Hepatocyte (in vitro differentiated cells): ENCODE measurements around the gene GOLT1B. TPM values are rescaled to one million over a fixed set of nuclear protein-coding genes. Genes with fewer than 3 reads are reported as not detected.

Source experiments
- DNase-seq: peaks from one replicate; pipeline ENCODE4 v3.0.0-alpha.2; 2016; ENCODE audit warnings: low spot score
- H2AFZ ChIP-seq: fragments of 200-600 bp; sonication (generic); 2 replicates; pipeline ENCODE4 v1.6.0; 2016; ENCODE audit warnings: antibody characterized with exemption, mild to moderate bottlenecking
- H3K27ac ChIP-seq: fragments of 200-600 bp; sonication (generic); 2 replicates; pipeline ENCODE4 v1.5.1; 2016; ENCODE audit warnings: mild to moderate bottlenecking
- H3K27me3 ChIP-seq: fragments of 200-600 bp; sonication (generic); 2 replicates; pipeline ENCODE4 v1.6.1; 2016
- H3K36me3 ChIP-seq: fragments of 200-600 bp; sonication (generic); replicated peaks from 2 replicates; pipeline ENCODE4 v1.5.1; 2016; ENCODE audit warnings: low read depth; ENCODE audit not compliant: insufficient read depth
- H3K4me1 ChIP-seq: fragments of 200-600 bp; sonication (generic); 2 replicates; pipeline ENCODE4 v1.5.1; 2016; ENCODE audit warnings: mild to moderate bottlenecking, moderate library complexity; ENCODE audit not compliant: insufficient read depth
- H3K4me2 ChIP-seq: fragments of 200-600 bp; sonication (generic); 2 replicates; pipeline ENCODE4 v1.6.0; 2016
- H3K4me3 ChIP-seq: fragments of 200-600 bp; sonication (generic); 2 replicates; pipeline ENCODE4 v1.5.1; 2016; ENCODE audit warnings: mild to moderate bottlenecking
- H3K79me2 ChIP-seq: fragments of 200-600 bp; sonication (generic); 2 replicates; pipeline ENCODE4 v1.6.0; 2017; ENCODE audit warnings: mild to moderate bottlenecking
- H3K9me2 ChIP-seq: fragments of 200-600 bp; sonication (generic); replicated peaks from 2 replicates; pipeline ENCODE4 v1.6.0; 2017; ENCODE audit warnings: mild to moderate bottlenecking; ENCODE audit not compliant: insufficient read depth
- H3K9me3 ChIP-seq: fragments of 200-600 bp; sonication (generic); 2 replicates; pipeline ENCODE4 v1.5.1; 2016; ENCODE audit warnings: low read depth, mild to moderate bottlenecking
- H4K20me1 ChIP-seq: fragments of 200-600 bp; sonication (generic); 2 replicates; pipeline ENCODE4 v1.6.0; 2016; ENCODE audit warnings: mild to moderate bottlenecking; ENCODE audit not compliant: insufficient read depth, poor library complexity, severe bottlenecking
- CTCF ChIP-seq: fragments of 200-600 bp; sonication (generic); IDR thresholded peaks from 2 replicates; pipeline ENCODE4 v1.5.1; 2016; ENCODE audit warnings: antibody characterized with exemption, mild to moderate bottlenecking; ENCODE audit not compliant: poor library complexity
- EZH2 ChIP-seq: fragments of 200-600 bp; sonication (generic); IDR thresholded peaks from 2 replicates; pipeline ENCODE4 v1.6.1; 2016; ENCODE audit warnings: antibody characterized with exemption, mild to moderate bottlenecking, borderline replicate concordance
- EZH2phosphoT487 ChIP-seq: fragments of 200-600 bp; sonication (generic); IDR thresholded peaks from one replicate; pipeline ENCODE4 v1.6.1; 2018; ENCODE audit warnings: antibody characterized with exemption, mild to moderate bottlenecking, low read depth, moderate library complexity; ENCODE audit not compliant: unreplicated experiment, severe bottlenecking
- WGBS: methylation state at CpG from one replicate; pipeline ENCODE4 v1.1.6; 2016; ENCODE audit warnings: low lambda C conversion rate; ENCODE audit errors: missing lambda C conversion rate; 5-methylcytosine and 5-hydroxymethylcytosine counted together
- polyA plus RNA-seq: library from polyadenylated mRNA; unstranded; fragments of >200 nt; fragmentation: Nextera tagmentation; extraction: Ambion mirVana; gene quantifications from 2 replicates; pipeline ENCODE4 v1.2.1, GENCODE V29; 2016
- total RNA-seq: library from RNA; depleted of rRNA; stranded (reverse); fragments of >200 nt; gene quantifications from 2 replicates; pipeline ENCODE4 v1.2.3, GENCODE V29; 2014

GOLT1B gene
- total and polyA plus RNA-seq, 2 experiments from 2014 or later: 41.2 to 60.8 TPM

GRCh38 chr12:21538061-21538653 is 36.6 kb downstream of the GOLT1B start:
- no peak overlapping the region for H3K4me2 ChIP-seq
- no peak overlapping the region for H3K27ac ChIP-seq
- no peaks in the 10 kb centered on the region for H3K36me3 ChIP-seq
- TF ChIP-seq EZH2 (no peak), EZH2phosphoT487 (no peak), CTCF (no peak)
- no peak overlapping the region for H2AFZ ChIP-seq
- H3K9me2 ChIP-seq: no peaks in the 10 kb centered on the region
- no peaks in the 10 kb centered on the region for H3K4me1 ChIP-seq
- no peaks in the 10 kb centered on the region for H3K27me3 ChIP-seq
- WGBS: 94% methylated on average over 5 of the region's 5 CpGs
- no peak for DNase-seq
- H3K4me3 ChIP-seq: no peak overlapping the region
- no peaks in the 10 kb centered on the region for H3K9me3 ChIP-seq
- H4K20me1 ChIP-seq: no peaks in the 10 kb centered on the region
- no peaks in the 10 kb centered on the region for H3K79me2 ChIP-seq

- Histone ChIP-seq H2AFZ (no peak overlapping the region), H3K36me3 (no peaks in the 10 kb centered on the region), H4K20me1 (no peaks in the 10 kb centered on the region), H3K4me3 (no peak overlapping the region), H3K4me2 (no peak overlapping the region), H3K27me3 (no peaks in the 10 kb centered on the region), H3K27ac (no peak overlapping the region), H3K9me3 (no peaks in the 10 kb centered on the region), H3K79me2 (no peaks in the 10 kb centered on the region), H3K4me1 (no peaks in the 10 kb centered on the region), H3K9me2 (no peaks in the 10 kb centered on the region)
- TF ChIP-seq EZH2 (no peak), EZH2phosphoT487 (no peak), CTCF (no peak)
- no peak for DNase-seq
Measured at GRCh38 chr12:21539797-21540196, 38.2 kb downstream of the GOLT1B start.

GRCh38 chr12:21541773-21542172 is 40.2 kb downstream of the GOLT1B start:
- TF ChIP-seq EZH2 (no peak), EZH2phosphoT487 (no peak), CTCF (no peak)
- H3K36me3 ChIP-seq: no peaks in the 10 kb centered on the region
- H3K4me2 ChIP-seq: no peak overlapping the region
- H4K20me1 ChIP-seq: no peaks in the 10 kb centered on the region
- H3K4me3 ChIP-seq: no peak overlapping the region
- no peaks in the 10 kb centered on the region for H3K4me1 ChIP-seq
- H3K79me2 ChIP-seq: no peaks in the 10 kb centered on the region
- H3K9me2 ChIP-seq: no peaks in the 10 kb centered on the region
- WGBS: 65% methylated on average over 6 of the region's 6 CpGs
- no peak overlapping the region for H2AFZ ChIP-seq
- no peak overlapping the region for H3K27ac ChIP-seq
- H3K27me3 ChIP-seq: no peaks in the 10 kb centered on the region
- no peaks in the 10 kb centered on the region for H3K9me3 ChIP-seq
- no peak for DNase-seq

GRCh38 chr12:21542403-21542802 is 40.8 kb downstream of the GOLT1B start:
- no peaks in the 10 kb centered on the region for H4K20me1 ChIP-seq
- no peaks in the 10 kb centered on the region for H3K27me3 ChIP-seq
- H3K4me1 ChIP-seq: no peaks in the 10 kb centered on the region
- TF ChIP-seq CTCF: no peak
- DNase-seq: no peak
- H3K4me3 ChIP-seq: no peak overlapping the region
- H3K36me3 ChIP-seq: no peaks in the 10 kb centered on the region
- H3K79me2 ChIP-seq: no peaks in the 10 kb centered on the region
- 88% methylated on average over 5 of the region's 5 CpGs for WGBS
- no peak overlapping the region for H3K4me2 ChIP-seq
- no peaks in the 10 kb centered on the region for H3K9me3 ChIP-seq
- no peaks in the 10 kb centered on the region for H3K9me2 ChIP-seq
- H3K27ac ChIP-seq: no peak overlapping the region
- H2AFZ ChIP-seq: no peak overlapping the region
